ENCODE results near the gene FNDC7. TPM values are rescaled to one million over a fixed set of nuclear protein-coding genes. Genes with fewer than 3 reads are reported as not detected.

FNDC7 gene
- total RNA-seq, 4 donors from 2014 or later: not detected

GRCh38 chr1:108791790-108792189, 79.1 kb downstream of the FNDC7 start:
- H3K27me3 ChIP-seq: no peaks in the 10 kb centered on the region
- intact Hi-C loops (cut with DNase I; ENCODE audit: low total_unique reads): no loop called here
- TF ChIP-seq POLR2A (IDR thresholded peaks at IDR 0.05) (no peak), CTCF (IDR thresholded peaks at IDR 0.05) (no peak)
- no peaks in the 10 kb centered on the region for H3K36me3 ChIP-seq
- no peaks in the 10 kb centered on the region for H3K4me1 ChIP-seq
- H3K4me3 ChIP-seq: no peak overlapping the region
- DNase-seq: no peak
- H3K9me3 ChIP-seq: no peaks in the 10 kb centered on the region
- H3K27ac ChIP-seq: no peak overlapping the region

Other genes starting within 250 kb of the FNDC7 start
- gene EEIG2, start 152.8 kb upstream of the FNDC7 start, total RNA-seq: 10 to 100 TPM in 3 of 4 donors, 1 to 10 TPM in 1; 1.3 to 55.4 (median 13.1) TPM
- gene HENMT1, start 51.8 kb upstream of the FNDC7 start, total RNA-seq: 10 to 100 TPM in 1 of 4 donors, 1 to 10 TPM in 2, under 1 TPM in 1; 0.77 to 11.3 (median 2.3) TPM
- 10 to 100 TPM in 3 of 4 donors, 1 to 10 TPM in 1; 6.7 to 40.0 (median 29.1) TPM for gene PRPF38B, start 20.6 kb upstream of the FNDC7 start, total RNA-seq
- 100 to 1,000 TPM in 1 of 4 donors, 10 to 100 TPM in 3; 29.5 to 166 (median 64.1) TPM for gene STXBP3, start 33.8 kb downstream of the FNDC7 start, total RNA-seq
- gene AKNAD1, start 144.2 kb downstream of the FNDC7 start, total RNA-seq: 10 to 100 TPM in 1 of 4 donors, under 1 TPM in 2, not detected in 1; 0.29 to 23.3 (median 0.98) TPM
- 10 to 100 TPM in 3 of 4 donors, 1 to 10 TPM in 1; 8.5 to 61.3 (median 16.8) TPM for gene GPSM2, start 164.1 kb downstream of the FNDC7 start, total RNA-seq

All from uterus (tissue), 4 donors.